Right kidney (tissue), 1 donor: ENCODE measurements around the gene CD4.

Source experiments
- DNase-seq: peaks from one replicate; pipeline ENCODE4 v3.0.0-alpha.2; 2016

CD4 gene

GRCh38 chr12:6778217-6778573 lies 11.1 kb upstream of the CD4 start:
- DNase-seq = no peak

- DNase-seq = peak; percentile 91
Measured at GRCh38 chr12:6778574-6779550, 10.5 kb upstream of the CD4 start.

GRCh38 chr12:6779708-6780432 lies 9.5 kb upstream of the CD4 start:
- DNase-seq = no peak

GRCh38 chr12:6780573-6780972 lies 8.8 kb upstream of the CD4 start:
- DNase-seq = no peak

DNA sequence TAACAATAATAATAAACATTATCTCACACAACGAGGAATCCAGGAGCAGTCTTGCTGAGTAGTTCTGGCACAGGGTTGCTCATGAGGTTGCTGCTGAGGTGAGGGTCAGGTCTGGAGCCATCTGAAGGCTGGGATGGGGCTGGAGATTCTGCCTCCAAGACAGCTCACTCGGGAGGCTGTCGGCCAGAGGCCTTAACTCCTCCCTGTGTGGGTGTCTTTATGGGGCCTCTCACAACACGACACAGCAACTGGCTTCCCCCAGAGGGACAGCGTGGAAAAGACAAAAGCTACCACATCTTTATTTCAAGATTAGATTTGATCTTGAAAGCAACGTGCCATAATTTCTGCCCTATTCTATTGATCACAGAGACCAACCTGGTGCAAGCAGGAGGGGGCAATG lies 7.2 kb upstream of the CD4 start:
- DNase-seq = no peak

GRCh38 chr12:6782850-6783566 lies 6.3 kb upstream of the CD4 start:
- no peak for DNase-seq

- DNase-seq = no peak
Measured at GRCh38 chr12:6783828-6784227, 5.5 kb upstream of the CD4 start.

- no peak for DNase-seq
Measured at GRCh38 chr12:6784296-6784695, 5.0 kb upstream of the CD4 start.

DNA sequence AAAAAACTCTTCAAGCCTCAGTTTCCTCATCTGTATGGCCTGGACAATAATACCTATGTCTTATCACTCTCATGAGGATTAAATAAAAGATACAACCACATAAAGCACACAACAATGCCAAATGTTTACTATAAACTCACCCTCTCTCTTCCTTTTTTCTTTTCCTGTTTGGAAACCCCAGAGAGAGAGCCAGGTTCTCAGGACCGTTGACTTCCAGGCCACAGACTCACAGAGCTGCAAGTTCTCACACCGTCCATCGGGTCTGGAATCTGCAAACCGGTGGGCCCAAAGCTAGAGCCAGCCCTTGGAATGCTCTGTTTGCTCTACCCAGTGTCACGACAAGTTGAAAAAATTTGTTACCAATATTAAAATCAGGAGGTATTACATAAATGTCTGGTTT lies 4.6 kb upstream of the CD4 start:
- no peak for DNase-seq

- no peak for DNase-seq
Measured at GRCh38 chr12:6786416-6787094, 2.8 kb upstream of the CD4 start.

GRCh38 chr12:6787309-6787708 lies 2.0 kb upstream of the CD4 start:
- DNase-seq = no peak

- no peak for DNase-seq
Measured at GRCh38 chr12:6790496-6791150, 1.3 kb downstream of the CD4 start.

GRCh38 chr12:6791931-6792520 lies 2.7 kb downstream of the CD4 start:
- no peak for DNase-seq

DNA sequence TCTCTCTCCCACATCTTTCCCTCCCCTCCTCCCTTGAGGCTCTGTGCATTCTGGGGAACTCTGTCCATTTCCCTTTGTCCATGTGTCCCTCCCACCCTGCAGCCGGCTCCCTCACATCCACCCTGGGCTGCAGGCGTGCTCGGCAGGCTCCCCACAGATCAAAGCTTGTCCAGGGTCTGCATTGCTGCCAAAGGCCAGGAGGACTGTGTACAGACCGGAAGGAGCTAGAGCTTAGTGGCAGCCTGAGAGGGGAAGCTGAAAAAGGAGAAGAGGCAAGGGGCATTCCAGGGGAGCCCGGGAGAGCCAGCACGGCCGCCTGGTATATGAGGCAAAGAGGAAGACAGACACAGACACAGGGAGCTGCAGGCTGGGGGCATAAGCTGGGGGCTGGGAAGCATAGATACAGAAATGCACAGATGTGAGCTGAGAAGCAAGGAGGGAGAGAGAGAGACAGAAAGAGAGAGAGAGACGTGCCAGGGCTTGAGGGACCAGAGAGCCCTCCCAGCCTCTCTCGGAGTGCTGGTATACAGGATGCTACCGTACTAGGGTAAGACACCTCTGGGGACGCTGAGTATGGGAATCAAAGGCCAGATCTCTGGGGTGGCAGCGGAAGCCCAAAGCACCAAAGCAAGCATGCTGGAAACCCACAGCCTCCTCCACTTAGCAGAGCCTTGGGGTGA lies 3.3 kb downstream of the CD4 start:
- DNase-seq = peak; percentile 71

DNA sequence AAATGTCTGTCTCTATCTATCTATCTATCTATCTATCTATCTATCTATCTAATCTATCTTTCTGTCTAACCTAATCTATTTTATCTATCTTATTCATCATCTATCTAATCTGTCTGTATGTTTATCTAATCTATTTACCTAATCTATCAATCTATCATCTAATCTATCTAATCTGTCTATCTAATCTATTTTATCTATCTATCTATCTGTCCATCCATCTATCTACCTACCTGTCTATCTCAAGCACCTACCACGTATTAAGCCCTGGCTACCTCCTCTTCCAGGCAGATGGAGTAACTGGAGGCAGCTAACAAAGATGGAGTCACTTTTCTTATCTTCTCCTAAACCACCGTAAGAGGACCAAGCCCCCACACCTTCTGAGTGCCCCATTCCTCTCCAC lies 5.8 kb downstream of the CD4 start:
- DNase-seq = no peak

DNA sequence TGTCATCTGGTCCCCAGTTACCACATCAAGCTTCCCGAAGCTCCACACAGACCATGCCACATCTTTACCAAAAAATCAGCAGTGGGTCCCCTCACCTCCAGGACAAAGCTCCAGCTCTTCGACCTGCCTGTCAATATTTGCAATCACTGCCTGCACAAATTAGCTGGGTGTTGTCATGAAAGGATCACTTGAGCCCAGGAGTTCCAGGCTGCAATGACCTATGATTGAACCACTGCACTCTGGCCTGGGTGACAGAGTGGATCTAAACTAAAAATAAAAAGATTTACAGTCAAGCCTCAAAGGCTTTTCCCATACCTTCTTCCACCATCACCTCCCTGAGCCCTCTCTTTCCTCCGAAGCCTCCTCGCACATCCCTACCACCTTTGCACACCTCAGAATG lies 7.2 kb downstream of the CD4 start:
- no peak for DNase-seq

GRCh38 chr12:6799147-6799546 lies 9.8 kb downstream of the CD4 start:
- no peak for DNase-seq

GRCh38 chr12:6807170-6807569 lies 17.8 kb downstream of the CD4 start:
- DNase-seq = no peak

DNA sequence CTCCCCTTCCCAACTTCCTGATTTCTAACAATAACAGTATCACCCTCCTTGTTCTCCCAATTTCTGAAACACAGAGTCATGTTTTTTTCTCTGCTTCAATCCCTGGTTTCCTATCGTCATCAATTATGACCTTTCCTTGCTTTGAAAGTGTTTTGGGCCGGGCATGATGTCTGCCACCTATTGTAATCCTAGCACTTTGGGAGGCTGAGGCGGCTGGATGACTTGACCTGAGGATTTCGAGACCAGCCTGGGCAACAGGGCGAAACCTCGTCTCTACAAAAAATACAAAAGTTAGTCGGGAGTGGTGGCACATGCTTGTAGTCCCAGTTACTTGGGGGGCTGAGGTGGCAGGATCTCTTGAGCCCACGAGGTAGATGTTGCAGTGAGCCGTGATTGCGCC lies 19.7 kb downstream of the CD4 start:
- DNase-seq = no peak

DNA sequence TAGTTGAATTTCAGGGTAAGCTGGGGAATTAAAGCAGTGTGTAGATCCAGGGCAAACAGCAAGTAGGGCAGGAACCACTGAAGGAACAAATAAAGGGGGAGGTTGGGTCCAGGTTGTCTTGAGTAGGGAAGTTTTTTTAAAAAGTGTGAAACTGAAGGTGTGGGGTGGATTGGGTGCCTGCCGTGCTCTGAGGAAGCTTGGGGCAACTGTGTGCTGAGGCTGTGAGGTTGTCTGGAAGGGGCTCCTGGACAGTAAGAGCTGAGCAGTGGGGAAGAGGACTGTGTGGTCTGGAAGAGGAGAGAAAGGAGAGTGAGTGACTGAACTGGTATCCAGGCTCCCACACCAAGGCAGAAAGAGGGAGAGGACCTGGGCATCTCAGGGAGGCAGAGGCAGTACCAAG lies 21.4 kb downstream of the CD4 start:
- DNase-seq = no peak

- no peak for DNase-seq
Measured at GRCh38 chr12:6813363-6813762, 24.0 kb downstream of the CD4 start.
